ENCODE measurements around the gene BCL2. TPM values are rescaled to one million over a fixed set of nuclear protein-coding genes. Genes with fewer than 3 reads are reported as not detected.

Gene BCL2
- total RNA-seq, 1 donor from 2014 or later, result 18.7 TPM

- no peaks in the 10 kb centered on the region for H3K27me3 ChIP-seq
- DNase-seq (ENCODE audit: extremely low spot score in 2 of 2), result peak; percentile 61 to 67
- no peak overlapping the region for H3K27ac ChIP-seq
- intact Hi-C loops (cut with DNase I), result no loop called here
- no peaks in the 10 kb centered on the region for H3K36me3 ChIP-seq
- no peak for TF ChIP-seq POLR2A (IDR thresholded peaks at IDR 0.05)
- TF ChIP-seq POLR2AphosphoS5 (IDR thresholded peaks at IDR 0.05; ENCODE audit: insufficient read depth in 1 of 2, low read depth in 1 of 2), result no peak
- no peak for TF ChIP-seq CTCF (IDR thresholded peaks at IDR 0.05)
- H3K9me3 ChIP-seq, result no peaks in the 10 kb centered on the region
- H3K4me3 ChIP-seq, result no peak overlapping the region
- peaks cover 7% of the 10 kb centered on the region for H3K4me1 ChIP-seq
Observed at GRCh38 chr18:63085611-63086010, 234.0 kb downstream of the BCL2 start.

DNA sequence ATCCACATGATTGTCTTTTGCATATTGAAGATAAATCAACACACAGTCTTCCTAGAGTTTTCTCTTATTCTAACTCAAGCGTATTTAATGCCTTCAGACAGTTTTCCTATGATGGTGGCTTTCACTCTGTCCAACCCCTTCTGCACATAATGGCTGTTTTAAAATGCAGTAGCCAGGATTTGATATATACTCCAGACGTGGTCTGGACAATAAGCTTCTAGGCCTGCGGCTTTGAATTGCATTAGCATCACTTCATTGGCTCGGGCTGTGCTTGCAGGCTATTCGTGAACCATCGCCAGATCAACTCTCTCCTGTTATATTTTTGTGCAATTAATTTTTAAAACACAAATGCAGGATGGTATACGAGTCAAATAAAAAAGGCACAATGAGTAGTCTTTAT, 235.3 kb downstream of the BCL2 start:
- Histone ChIP-seq H3K36me3 (no peaks in the 10 kb centered on the region), H3K4me1 (peaks cover 7% of the 10 kb centered on the region), H3K9me3 (no peaks in the 10 kb centered on the region), H3K27ac (no peak overlapping the region), H3K4me3 (no peak overlapping the region), H3K27me3 (no peaks in the 10 kb centered on the region)
- TF ChIP-seq CTCF (IDR thresholded peaks at IDR 0.05) (no peak), POLR2AphosphoS5 (IDR thresholded peaks at IDR 0.05; ENCODE audit: insufficient read depth in 1 of 2, low read depth in 1 of 2) (no peak), POLR2A (IDR thresholded peaks at IDR 0.05) (no peak)
- intact Hi-C loops (cut with DNase I), result no loop called here
- peak in 1 of 2 donors; percentile 64 for DNase-seq (ENCODE audit: extremely low spot score in 2 of 2)

- H3K4me3 ChIP-seq, result no peak overlapping the region
- intact Hi-C loops (cut with DNase I), result no loop called here
- no peaks in the 10 kb centered on the region for H3K36me3 ChIP-seq
- TF ChIP-seq CTCF (IDR thresholded peaks at IDR 0.05) (no peak), POLR2AphosphoS5 (IDR thresholded peaks at IDR 0.05; ENCODE audit: insufficient read depth in 1 of 2, low read depth in 1 of 2) (no peak), POLR2A (IDR thresholded peaks at IDR 0.05) (no peak)
- no peak overlapping the region for H3K27ac ChIP-seq
- peaks cover 7% of the 10 kb centered on the region for H3K4me1 ChIP-seq
- no peaks in the 10 kb centered on the region for H3K9me3 ChIP-seq
- DNase-seq (ENCODE audit: extremely low spot score in 2 of 2), result no peak
- H3K27me3 ChIP-seq, result no peaks in the 10 kb centered on the region
Observed at GRCh38 chr18:63083555-63083954, 236.0 kb downstream of the BCL2 start.

DNA sequence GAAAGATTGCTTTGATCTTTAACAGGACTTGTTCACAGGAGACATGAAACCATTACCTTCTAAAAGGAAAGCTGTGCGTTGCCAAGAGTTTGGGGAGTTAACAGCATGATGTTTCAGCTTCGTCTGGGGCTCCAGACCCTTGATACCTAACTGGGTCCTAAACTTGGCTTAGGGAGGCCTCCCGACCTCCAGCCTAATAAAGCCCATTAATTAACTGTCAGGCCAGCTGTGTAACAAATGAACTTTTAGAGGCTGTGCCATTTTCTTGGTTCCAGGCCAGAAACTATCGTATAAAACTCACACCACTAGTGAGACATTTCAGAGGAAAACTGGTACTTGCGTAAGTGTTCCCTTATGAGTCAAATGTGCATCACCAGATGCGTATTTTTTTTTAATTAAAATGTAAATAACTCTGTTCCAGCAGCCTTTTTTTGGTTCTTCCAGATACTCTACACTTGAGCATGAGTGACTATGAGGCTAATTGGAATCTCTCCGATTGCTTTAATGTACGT, 236.5 kb downstream of the BCL2 start:
- Histone ChIP-seq H3K27ac (no peak overlapping the region), H3K4me1 (peaks cover 2% of the 10 kb centered on the region), H3K27me3 (no peaks in the 10 kb centered on the region), H3K4me3 (no peak overlapping the region), H3K36me3 (no peaks in the 10 kb centered on the region), H3K9me3 (no peaks in the 10 kb centered on the region)
- TF ChIP-seq POLR2AphosphoS5 (IDR thresholded peaks at IDR 0.05; ENCODE audit: insufficient read depth in 1 of 2, low read depth in 1 of 2), result no peak
- TF ChIP-seq POLR2A (IDR thresholded peaks at IDR 0.05), result no peak
- no peak for TF ChIP-seq CTCF (IDR thresholded peaks at IDR 0.05)
- intact Hi-C loops (cut with DNase I), result no loop called here
- DNase-seq (ENCODE audit: extremely low spot score in 2 of 2), result no peak

GRCh38 chr18:63082366-63083019, 237.1 kb downstream of the BCL2 start:
- no peak for TF ChIP-seq CTCF (IDR thresholded peaks at IDR 0.05)
- no peak for TF ChIP-seq POLR2A (IDR thresholded peaks at IDR 0.05)
- no peak for TF ChIP-seq POLR2AphosphoS5 (IDR thresholded peaks at IDR 0.05; ENCODE audit: insufficient read depth in 1 of 2, low read depth in 1 of 2)
- Histone ChIP-seq H3K36me3 (no peaks in the 10 kb centered on the region), H3K27me3 (no peaks in the 10 kb centered on the region), H3K9me3 (no peaks in the 10 kb centered on the region), H3K4me3 (no peak overlapping the region), H3K4me1 (no peaks in the 10 kb centered on the region), H3K27ac (no peak overlapping the region)
- intact Hi-C loops (cut with DNase I), result no loop called here
- DNase-seq (ENCODE audit: extremely low spot score in 2 of 2), result peak; percentile 58 to 74
